Renal pelvis (tissue), 4 donors: ENCODE measurements around the gene TNS2. TPM values are rescaled to one million over a fixed set of nuclear protein-coding genes. Genes with fewer than 3 reads are reported as not detected.

Experiments
- DNase-seq: peaks from one replicate; pipeline ENCODE4 v3.0.0-alpha.2; 2013
- polyA plus RNA-seq, 3 donors: library from polyadenylated mRNA; unstranded; fragments of 120-200 nt; gene quantifications; one replicate each; pipeline ENCODE4 v1.2.1, GENCODE V29; 2013; ENCODE audit not compliant: insufficient read length in 3 of 3

The TNS2 gene
- polyA plus RNA-seq, 3 donors = 102 to 132 (median 114) TPM

- DNase-seq = no peak
Observed at GRCh38 chr12:53067074-53067992, 17.5 kb downstream of the TNS2 start.

- DNase-seq = no peak
Observed at GRCh38 chr12:53067993-53068770, 18.3 kb downstream of the TNS2 start.

- no peak for DNase-seq
Observed at GRCh38 chr12:53068811-53069585, 19.1 kb downstream of the TNS2 start.

GRCh38 chr12:53069621-53070410 lies 20.0 kb downstream of the TNS2 start:
- no peak for DNase-seq

GRCh38 chr12:53070877-53071492 lies 21.1 kb downstream of the TNS2 start:
- DNase-seq = no peak

- no peak for DNase-seq
Observed at GRCh38 chr12:53071591-53072551, 22.0 kb downstream of the TNS2 start.

GRCh38 chr12:53073881-53074280 lies 24.0 kb downstream of the TNS2 start:
- no peak for DNase-seq

- no peak for DNase-seq
Observed at GRCh38 chr12:53074283-53074998, 24.6 kb downstream of the TNS2 start.

GRCh38 chr12:53074999-53075370 lies 25.1 kb downstream of the TNS2 start:
- no peak for DNase-seq

GRCh38 chr12:53076461-53076860 lies 26.6 kb downstream of the TNS2 start:
- DNase-seq = no peak

GRCh38 chr12:53077030-53077429 lies 27.2 kb downstream of the TNS2 start:
- DNase-seq = no peak

GRCh38 chr12:53078425-53079225 lies 28.8 kb downstream of the TNS2 start:
- DNase-seq = no peak

GRCh38 chr12:53079226-53080117 lies 29.6 kb downstream of the TNS2 start, which contains the start of gene SPRYD3:
TSS of gene SPRYD3 (minus strand) at chr12:53079390. CDS start at chr12:53079333, 57 bp downstream.
- DNase-seq = peak; percentile 96

GRCh38 chr12:53082637-53083175 lies 32.8 kb downstream of the TNS2 start:
- no peak for DNase-seq

- DNase-seq = no peak
Observed at GRCh38 chr12:53086361-53086760, 36.5 kb downstream of the TNS2 start.

GRCh38 chr12:53090105-53090504 lies 40.2 kb downstream of the TNS2 start:
- no peak for DNase-seq

- DNase-seq = no peak
Observed at GRCh38 chr12:53090554-53090953, 40.7 kb downstream of the TNS2 start.
